ENCODE data around the gene SLC5A7. TPM values are rescaled to one million over a fixed set of nuclear protein-coding genes. Genes with fewer than 3 reads are reported as not detected.

The SLC5A7 gene
- total and polyA plus RNA-seq, 2 of the 13 experiments (the other 11 are each of a cell fraction or from before 2014, with no cell fraction given), result not detected

DNA sequence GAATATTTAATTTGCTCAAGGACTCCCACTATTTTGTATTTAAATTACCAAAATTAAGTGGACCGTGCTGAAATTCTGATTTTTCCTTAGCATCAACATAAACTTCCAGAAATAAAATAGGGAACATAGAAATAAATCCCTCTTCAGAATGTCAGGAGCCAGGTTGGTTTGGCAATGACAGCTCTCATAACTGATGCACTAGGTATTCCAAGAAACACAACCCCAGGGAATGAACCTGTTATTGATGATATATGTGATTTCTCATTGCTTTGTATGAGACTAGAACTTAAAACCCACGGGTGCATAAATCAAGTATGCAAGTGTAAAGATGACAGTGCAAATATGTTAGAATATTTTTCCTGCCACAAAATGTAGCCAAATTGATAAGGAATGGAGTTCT, 12.8 kb downstream of the SLC5A7 start:
- in situ Hi-C loops (cut with HindIII; ENCODE audit: extremely low pct_ligation_motif_present, low pct_unique_long_range_greater_than_20kb), result no loop called here
- no peak for ATAC-seq
- TF ChIP-seq HNRNPUL1 (IDR thresholded peaks at IDR 0.05; ENCODE audit: low read depth, low read length) (no peak), ZNF605 (CRISPR knock-in tag; IDR thresholded peaks at IDR 0.05) (no peak), HDAC1 (CRISPR knock-in tag; IDR thresholded peaks at IDR 0.05) (no peak), ATAD3A (CRISPR knock-in tag; IDR thresholded peaks at IDR 0.05) (no peak), DPF2 (CRISPR knock-in tag; IDR thresholded peaks at IDR 0.05; ENCODE audit: borderline replicate concordance, low read depth) (no peak), ZNF788 (CRISPR knock-in tag; IDR thresholded peaks at IDR 0.05; ENCODE audit: borderline replicate concordance) (no peak), ZNF143 (CRISPR knock-in tag; IDR thresholded peaks at IDR 0.05) (no peak), MEIS1 (CRISPR knock-in tag; IDR thresholded peaks at IDR 0.05; ENCODE audit: borderline replicate concordance) (no peak), NKX3-1 (CRISPR knock-in tag; IDR thresholded peaks at IDR 0.05) (no peak)
- TF ChIP-seq, protein P1, sequence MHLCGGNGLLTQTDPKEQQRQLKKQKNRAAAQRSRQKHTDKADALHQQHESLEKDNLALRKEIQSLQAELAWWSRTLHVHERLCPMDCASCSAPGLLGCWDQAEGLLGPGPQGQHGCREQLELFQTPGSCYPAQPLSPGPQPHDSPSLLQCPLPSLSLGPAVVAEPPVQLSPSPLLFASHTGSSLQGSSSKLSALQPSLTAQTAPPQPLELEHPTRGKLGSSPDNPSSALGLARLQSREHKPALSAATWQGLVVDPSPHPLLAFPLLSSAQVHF (CRISPR knock-in tag; IDR thresholded peaks at IDR 0.05), result no peak
- TF ChIP-seq, protein P2, sequence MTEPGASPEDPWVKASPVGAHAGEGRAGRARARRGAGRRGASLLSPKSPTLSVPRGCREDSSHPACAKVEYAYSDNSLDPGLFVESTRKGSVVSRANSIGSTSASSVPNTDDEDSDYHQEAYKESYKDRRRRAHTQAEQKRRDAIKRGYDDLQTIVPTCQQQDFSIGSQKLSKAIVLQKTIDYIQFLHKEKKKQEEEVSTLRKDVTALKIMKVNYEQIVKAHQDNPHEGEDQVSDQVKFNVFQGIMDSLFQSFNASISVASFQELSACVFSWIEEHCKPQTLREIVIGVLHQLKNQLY (CRISPR knock-in tag; IDR thresholded peaks at IDR 0.05), result no peak
- TF ChIP-seq, protein P3, sequence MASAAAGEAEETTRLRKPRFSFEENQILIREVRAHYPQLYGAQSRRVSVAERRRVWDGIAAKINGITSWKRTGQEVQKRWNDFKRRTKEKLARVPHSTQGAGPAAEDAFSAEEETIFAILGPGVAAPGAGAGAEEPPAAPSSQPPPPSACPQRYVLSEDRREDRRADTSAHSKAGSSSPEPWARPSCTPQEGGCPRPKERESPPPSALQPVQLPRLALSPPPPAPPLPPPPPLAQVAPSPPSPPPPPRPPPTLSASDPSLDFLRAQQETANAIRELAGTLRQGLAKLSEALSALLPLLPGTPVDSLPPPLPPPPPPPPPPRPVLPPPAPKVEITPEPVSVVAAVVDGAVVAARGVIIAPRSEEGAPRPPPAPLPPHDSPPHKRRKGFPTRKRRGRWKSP (CRISPR knock-in tag; IDR thresholded peaks at IDR 0.05), result no peak

More for the DNA sequence above, 12.8 kb downstream of the SLC5A7 start:
- intact Hi-C loops (cut with micrococcal nuclease; ENCODE audit: unreplicated experiment), result no loop called here
- ChIA-PET POLR2A (no interaction called here), CTCF (ENCODE audit: low intra/inter-chr PET ratio, low total read pairs) (no interaction called here)
- Histone ChIP-seq H3K9me3 (ENCODE audit: low read length) (no peaks in the 10 kb centered on the region), H2AFZ (ENCODE audit: low read length) (no peak overlapping the region), H3K27ac (ENCODE audit: extremely low read length, insufficient read depth, low read length) (no peak overlapping the region), H3K36me3 (replicated peaks in 1 of 2; ENCODE audit: control insufficient read depth in 1 of 2, insufficient read depth in 2 of 2, low read length in 2 of 2) (no peaks in the 10 kb centered on the region), H3K27me3 (ENCODE audit: control insufficient read depth in 1 of 2, insufficient read depth in 2 of 2, low read length in 2 of 2) (no peaks in the 10 kb centered on the region), H3K9ac (ENCODE audit: insufficient read depth, low read depth, low read length) (no peak overlapping the region), H4K20me1 (ENCODE audit: insufficient read depth, low read length) (no peaks in the 10 kb centered on the region), H3K4me2 (ENCODE audit: low read depth, low read length) (no peak overlapping the region), H3K79me2 (ENCODE audit: insufficient read depth, low read length) (no peaks in the 10 kb centered on the region), H3K4me1 (ENCODE audit: insufficient read depth, low read length) (no peaks in the 10 kb centered on the region), H3K4me3 (replicated peaks in 1 of 3; ENCODE audit: insufficient read depth in 1 of 3, low read depth in 2 of 3, low read length in 3 of 3) (no peak overlapping the region)
- BruUV-seq (replicated peaks), result no TSS peak
- WGBS (ENCODE audit: low lambda C conversion rate), result 15% methylated on average over 2 of the region's 2 CpGs
- no peak for FAIRE-seq
- DNase-seq (ENCODE audit: low spot score), result no peak
